ENCODE measurements around the gene IGFN1. TPM values are rescaled to one million over a fixed set of nuclear protein-coding genes. Genes with fewer than 3 reads are reported as not detected.

Gene IGFN1
- total and polyA plus RNA-seq, 2 of the 4 experiments (the other 2 are of a cell fraction) = 0.05 TPM; not detected in 1

- H3K27ac ChIP-seq (ENCODE audit: insufficient read depth, low read length) = no peak overlapping the region
- no peak overlapping the region for H2BK120ac ChIP-seq (ENCODE audit: low read depth, low read length)
- no peaks in the 10 kb centered on the region for H3K9me1 ChIP-seq (ENCODE audit: insufficient read depth, low read length)
- H2BK20ac ChIP-seq (ENCODE audit: low read depth, low read length) = no peak overlapping the region
- H3K4me1 ChIP-seq (ENCODE audit: control insufficient read depth, insufficient read depth, low read length) = no peaks in the 10 kb centered on the region
- TF ChIP-seq MAFK (IDR thresholded peaks at IDR 0.05; ENCODE audit: low read depth, low read length) = no peak
- no peak for TF ChIP-seq CTCF (conservative IDR thresholded peaks at IDR 0.05; ENCODE audit: low read depth, low read length)
- no peak for TF ChIP-seq RFX5 (IDR thresholded peaks at IDR 0.05; ENCODE audit: low read depth, low read length)
- no peak for TF ChIP-seq BHLHE40 (IDR thresholded peaks at IDR 0.05; ENCODE audit: low read depth, low read length)
- no peak for TF ChIP-seq MXI1 (IDR thresholded peaks at IDR 0.05; ENCODE audit: borderline replicate concordance, low read depth, low read length)
- TF ChIP-seq NFE2L2 (IDR thresholded peaks at IDR 0.05; ENCODE audit: low read depth, low read length) = no peak
- no peak for TF ChIP-seq ELK1 (IDR thresholded peaks at IDR 0.05; ENCODE audit: borderline replicate concordance, low read depth, low read length)
- TF ChIP-seq FOS (IDR thresholded peaks at IDR 0.05; ENCODE audit: low read depth, low read length) = no peak
- TF ChIP-seq CHD1 (IDR thresholded peaks at IDR 0.05; ENCODE audit: low read depth, low read length) = no peak
- no peak for TF ChIP-seq CEBPB (IDR thresholded peaks at IDR 0.05; ENCODE audit: low read depth, low read length)
- no peak for ATAC-seq (ENCODE audit: low read depth)
- no peak overlapping the region for H2AK5ac ChIP-seq (ENCODE audit: low read depth, low read length)
- no peak overlapping the region for H2AK9ac ChIP-seq (replicated peaks; ENCODE audit: low read depth, low read length, poor library complexity)
- no peak overlapping the region for H3K4me3 ChIP-seq (ENCODE audit: insufficient read depth, low read depth, low read length)
- H3K23ac ChIP-seq (ENCODE audit: low read depth, low read length) = no peak overlapping the region
- intact Hi-C loops (cut with micrococcal nuclease) (no loop called here), dilution Hi-C loops (cut with HindIII; ENCODE audit: low sequenced_read_pairs, unreplicated experiment) (no loop called here), in situ Hi-C loops (cut with MboI; ENCODE audit: low sequenced_read_pairs) (no loop called here)
- no peaks in the 10 kb centered on the region for H3K36me3 ChIP-seq (ENCODE audit: control insufficient read depth, insufficient read depth, low read length)
- H2BK15ac ChIP-seq (ENCODE audit: low read depth, low read length) = no peak overlapping the region
- no peak overlapping the region for H3K14ac ChIP-seq (replicated peaks; ENCODE audit: low read depth, low read length)
- no peak overlapping the region for H3K18ac ChIP-seq (ENCODE audit: low read depth, low read length)
- H4K8ac ChIP-seq (ENCODE audit: low read depth in 2 of 2, low read length in 2 of 2) = no peak overlapping the region
- no peak overlapping the region for H3K4ac ChIP-seq (ENCODE audit: low read depth, low read length)
- DNase-seq = no peak
- no peaks in the 10 kb centered on the region for H3K9me3 ChIP-seq (ENCODE audit: control insufficient read depth, insufficient read depth, low read length)
- ChIA-PET POLR2A (ENCODE audit: unreplicated experiment) (no interaction called here), CTCF (no interaction called here)
- H3K79me1 ChIP-seq (ENCODE audit: low read depth in 1 of 2, low read length in 2 of 2) = no peaks in the 10 kb centered on the region
- no peak overlapping the region for H4K91ac ChIP-seq (ENCODE audit: insufficient read depth, low read depth, low read length)
- no peak overlapping the region for H4K5ac ChIP-seq (ENCODE audit: low read depth, low read length)
- H3K4me2 ChIP-seq (ENCODE audit: low read depth, low read length) = no peak overlapping the region
- H2BK5ac ChIP-seq (ENCODE audit: low read depth, low read length, poor library complexity, severe bottlenecking) = no peak overlapping the region
- H2AFZ ChIP-seq (replicated peaks; ENCODE audit: low read length, poor library complexity) = no peak overlapping the region
- no peaks in the 10 kb centered on the region for H4K20me1 ChIP-seq (ENCODE audit: insufficient read depth, low read length)
- H3K56ac ChIP-seq (ENCODE audit: extremely low read depth, insufficient read depth, low read length) = no peak overlapping the region
- no TSS peak for BruUV-seq (replicated peaks)
- H3K27me3 ChIP-seq (ENCODE audit: control insufficient read depth, insufficient read depth, low read length) = peaks cover 20% of the 10 kb centered on the region
- no peak overlapping the region for H3K9ac ChIP-seq (ENCODE audit: low read depth, low read length)
- WGBS, 2 experiments (ENCODE audit: extremely low coverage in 2 of 2, insufficient read length in 1 of 2) = 48% methylated on average over 4 of the region's 7 CpGs; no CpG with 5 or more reads in 1 of the 2 experiments
Observed at GRCh38 chr1:201164645-201165044, 26.0 kb upstream of the IGFN1 start.
